ENCODE data around the gene ZNF117.

Gene ZNF117

GRCh38 chr7:65006094-65006992, 15.5 kb upstream of the ZNF117 start, which contains the start of gene ERV3-1:
ERV3-1 (minus strand) TSS chr7:65006687; CDS start chr7:64993026, 13,661 bp downstream.
- Histone ChIP-seq H3K9me3 (ENCODE audit: insufficient read depth, low read depth, low read length) (no peaks in the 10 kb centered on the region), H3K27me3 (ENCODE audit: insufficient read depth, low read length) (no peaks in the 10 kb centered on the region), H3K4me1 (ENCODE audit: insufficient read depth, low read length) (no peaks in the 10 kb centered on the region), H3K4me3 (ENCODE audit: low read length) (peak within 1 kb of the TSS; percentile 95), H3K27ac (ENCODE audit: low read length) (no peak within 1 kb of the TSS), H3K9ac (ENCODE audit: low read depth, low read length) (peak within 1 kb of the TSS; percentile 94), H3K36me3 (ENCODE audit: insufficient read depth, low read depth, low read length) (peaks cover 14% of the 10 kb centered on the region; the same call in 1 of the 2 replicates)

- no peaks in the 10 kb centered on the region for H3K27me3 ChIP-seq (ENCODE audit: insufficient read depth, low read length)
- H3K9ac ChIP-seq (ENCODE audit: low read depth, low read length): no peak overlapping the region
- H3K36me3 ChIP-seq (ENCODE audit: insufficient read depth, low read depth, low read length): peaks cover 24% of the 10 kb centered on the region; the same call in 1 of the 2 replicates
- peaks cover 6% of the 10 kb centered on the region for H3K9me3 ChIP-seq (ENCODE audit: insufficient read depth, low read depth, low read length)
- no peak overlapping the region for H3K27ac ChIP-seq (ENCODE audit: low read length)
- H3K4me3 ChIP-seq (ENCODE audit: low read length): peak overlapping the region; percentile 20; the same call in 1 of the 2 replicates
- H3K4me1 ChIP-seq (ENCODE audit: insufficient read depth, low read length): no peaks in the 10 kb centered on the region
Measured at GRCh38 chr7:65004575-65004974, 13.7 kb upstream of the ZNF117 start.

GRCh38 chr7:65002972-65003585, 12.2 kb upstream of the ZNF117 start:
- no peaks in the 10 kb centered on the region for H3K27me3 ChIP-seq (ENCODE audit: insufficient read depth, low read length)
- no peak overlapping the region for H3K9ac ChIP-seq (ENCODE audit: low read depth, low read length)
- H3K36me3 ChIP-seq (ENCODE audit: insufficient read depth, low read depth, low read length): peaks cover 35% of the 10 kb centered on the region
- H3K27ac ChIP-seq (ENCODE audit: low read length): no peak overlapping the region
- H3K4me3 ChIP-seq (ENCODE audit: low read length): no peak overlapping the region
- H3K4me1 ChIP-seq (ENCODE audit: insufficient read depth, low read length): no peaks in the 10 kb centered on the region
- H3K9me3 ChIP-seq (ENCODE audit: insufficient read depth, low read depth, low read length): peaks cover 18% of the 10 kb centered on the region

GRCh38 chr7:65001291-65001814, 10.5 kb upstream of the ZNF117 start:
- H3K27ac ChIP-seq (ENCODE audit: low read length): no peak overlapping the region
- no peaks in the 10 kb centered on the region for H3K27me3 ChIP-seq (ENCODE audit: insufficient read depth, low read length)
- peaks cover 30% of the 10 kb centered on the region for H3K9me3 ChIP-seq (ENCODE audit: insufficient read depth, low read depth, low read length)
- H3K9ac ChIP-seq (ENCODE audit: low read depth, low read length): no peak overlapping the region
- no peaks in the 10 kb centered on the region for H3K4me1 ChIP-seq (ENCODE audit: insufficient read depth, low read length)
- no peak overlapping the region for H3K4me3 ChIP-seq (ENCODE audit: low read length)
- H3K36me3 ChIP-seq (ENCODE audit: insufficient read depth, low read depth, low read length): peaks cover 35% of the 10 kb centered on the region

- Histone ChIP-seq H3K36me3 (ENCODE audit: insufficient read depth, low read depth, low read length) (peaks cover 35% of the 10 kb centered on the region), H3K9me3 (ENCODE audit: insufficient read depth, low read depth, low read length) (peaks cover 47% of the 10 kb centered on the region), H3K4me1 (ENCODE audit: insufficient read depth, low read length) (no peaks in the 10 kb centered on the region), H3K9ac (ENCODE audit: low read depth, low read length) (no peak overlapping the region), H3K27me3 (ENCODE audit: insufficient read depth, low read length) (no peaks in the 10 kb centered on the region), H3K4me3 (ENCODE audit: low read length) (no peak overlapping the region), H3K27ac (ENCODE audit: low read length) (no peak overlapping the region)
Measured at GRCh38 chr7:64999165-65000004, 8.5 kb upstream of the ZNF117 start.

GRCh38 chr7:64998865-64999164, 8.0 kb upstream of the ZNF117 start:
- H3K36me3 ChIP-seq (ENCODE audit: insufficient read depth, low read depth, low read length): peaks cover 35% of the 10 kb centered on the region
- H3K4me3 ChIP-seq (ENCODE audit: low read length): no peak overlapping the region; the same call in 1 of the 2 replicates
- no peak overlapping the region for H3K9ac ChIP-seq (ENCODE audit: low read depth, low read length)
- no peak overlapping the region for H3K27ac ChIP-seq (ENCODE audit: low read length)
- H3K27me3 ChIP-seq (ENCODE audit: insufficient read depth, low read length): no peaks in the 10 kb centered on the region
- peaks cover 52% of the 10 kb centered on the region for H3K9me3 ChIP-seq (ENCODE audit: insufficient read depth, low read depth, low read length)
- no peaks in the 10 kb centered on the region for H3K4me1 ChIP-seq (ENCODE audit: insufficient read depth, low read length)

- no peak overlapping the region for H3K27ac ChIP-seq (ENCODE audit: low read length)
- no peak overlapping the region for H3K4me3 ChIP-seq (ENCODE audit: low read length)
- H3K9ac ChIP-seq (ENCODE audit: low read depth, low read length): no peak overlapping the region
- H3K4me1 ChIP-seq (ENCODE audit: insufficient read depth, low read length): no peaks in the 10 kb centered on the region
- peaks cover 35% of the 10 kb centered on the region for H3K36me3 ChIP-seq (ENCODE audit: insufficient read depth, low read depth, low read length)
- no peaks in the 10 kb centered on the region for H3K27me3 ChIP-seq (ENCODE audit: insufficient read depth, low read length)
- H3K9me3 ChIP-seq (ENCODE audit: insufficient read depth, low read depth, low read length): peaks cover 61% of the 10 kb centered on the region
Measured at GRCh38 chr7:64997927-64998391, 7.1 kb upstream of the ZNF117 start.

GRCh38 chr7:64997164-64997908, 6.5 kb upstream of the ZNF117 start:
- Histone ChIP-seq H3K9ac (ENCODE audit: low read depth, low read length) (no peak overlapping the region), H3K36me3 (ENCODE audit: insufficient read depth, low read depth, low read length) (peaks cover 38% of the 10 kb centered on the region), H3K27ac (ENCODE audit: low read length) (no peak overlapping the region), H3K27me3 (ENCODE audit: insufficient read depth, low read length) (no peaks in the 10 kb centered on the region), H3K9me3 (ENCODE audit: insufficient read depth, low read depth, low read length) (peaks cover 67% of the 10 kb centered on the region), H3K4me3 (ENCODE audit: low read length) (no peak overlapping the region), H3K4me1 (ENCODE audit: insufficient read depth, low read length) (no peaks in the 10 kb centered on the region)

GRCh38 chr7:64996305-64996704, 5.5 kb upstream of the ZNF117 start:
- H3K9me3 ChIP-seq (ENCODE audit: insufficient read depth, low read depth, low read length): peaks cover 78% of the 10 kb centered on the region
- no peak overlapping the region for H3K4me3 ChIP-seq (ENCODE audit: low read length)
- H3K27me3 ChIP-seq (ENCODE audit: insufficient read depth, low read length): no peaks in the 10 kb centered on the region
- H3K27ac ChIP-seq (ENCODE audit: low read length): no peak overlapping the region
- no peaks in the 10 kb centered on the region for H3K4me1 ChIP-seq (ENCODE audit: insufficient read depth, low read length)
- H3K9ac ChIP-seq (ENCODE audit: low read depth, low read length): no peak overlapping the region
- H3K36me3 ChIP-seq (ENCODE audit: insufficient read depth, low read depth, low read length): peaks cover 41% of the 10 kb centered on the region

- no peaks in the 10 kb centered on the region for H3K27me3 ChIP-seq (ENCODE audit: insufficient read depth, low read length)
- peaks cover 86% of the 10 kb centered on the region for H3K9me3 ChIP-seq (ENCODE audit: insufficient read depth, low read depth, low read length)
- no peak overlapping the region for H3K27ac ChIP-seq (ENCODE audit: low read length)
- H3K9ac ChIP-seq (ENCODE audit: low read depth, low read length): no peak overlapping the region
- H3K36me3 ChIP-seq (ENCODE audit: insufficient read depth, low read depth, low read length): peaks cover 41% of the 10 kb centered on the region
- H3K4me3 ChIP-seq (ENCODE audit: low read length): no peak overlapping the region
- no peaks in the 10 kb centered on the region for H3K4me1 ChIP-seq (ENCODE audit: insufficient read depth, low read length)
Measured at GRCh38 chr7:64993901-64994300, 3.1 kb upstream of the ZNF117 start.

GRCh38 chr7:64992971-64993370, 2.1 kb upstream of the ZNF117 start:
- H3K27ac ChIP-seq (ENCODE audit: low read length): no peak overlapping the region
- no peaks in the 10 kb centered on the region for H3K27me3 ChIP-seq (ENCODE audit: insufficient read depth, low read length)
- H3K4me1 ChIP-seq (ENCODE audit: insufficient read depth, low read length): no peaks in the 10 kb centered on the region
- H3K4me3 ChIP-seq (ENCODE audit: low read length): no peak overlapping the region
- H3K9me3 ChIP-seq (ENCODE audit: insufficient read depth, low read depth, low read length): peaks cover 89% of the 10 kb centered on the region
- no peak overlapping the region for H3K9ac ChIP-seq (ENCODE audit: low read depth, low read length)
- H3K36me3 ChIP-seq (ENCODE audit: insufficient read depth, low read depth, low read length): peaks cover 35% of the 10 kb centered on the region; the same call in 1 of the 2 replicates
